Stimulated activated CD8-positive, alpha-beta memory T cell treated with anti-CD3 and anti-CD28 coated beads, Interleukin-4, amount 100 ng/mL, for 24 hours (primary cell): Measurements from ENCODE around the gene DNAH17.

Source experiments
- DNase-seq: peaks from one replicate; pipeline ENCODE4 v3.0.0-alpha.2; 2020; ENCODE audit warnings: low read depth

Gene DNAH17

GRCh38 chr17:78544881-78545755, 32.1 kb downstream of the DNAH17 start:
- no peak for DNase-seq

- no peak for DNase-seq
Measured at GRCh38 chr17:78541488-78542206, 35.5 kb downstream of the DNAH17 start.

- no peak for DNase-seq
Measured at GRCh38 chr17:78539781-78540180, 37.4 kb downstream of the DNAH17 start.

GRCh38 chr17:78538033-78538776, 39.0 kb downstream of the DNAH17 start:
- DNase-seq = no peak

DNA sequence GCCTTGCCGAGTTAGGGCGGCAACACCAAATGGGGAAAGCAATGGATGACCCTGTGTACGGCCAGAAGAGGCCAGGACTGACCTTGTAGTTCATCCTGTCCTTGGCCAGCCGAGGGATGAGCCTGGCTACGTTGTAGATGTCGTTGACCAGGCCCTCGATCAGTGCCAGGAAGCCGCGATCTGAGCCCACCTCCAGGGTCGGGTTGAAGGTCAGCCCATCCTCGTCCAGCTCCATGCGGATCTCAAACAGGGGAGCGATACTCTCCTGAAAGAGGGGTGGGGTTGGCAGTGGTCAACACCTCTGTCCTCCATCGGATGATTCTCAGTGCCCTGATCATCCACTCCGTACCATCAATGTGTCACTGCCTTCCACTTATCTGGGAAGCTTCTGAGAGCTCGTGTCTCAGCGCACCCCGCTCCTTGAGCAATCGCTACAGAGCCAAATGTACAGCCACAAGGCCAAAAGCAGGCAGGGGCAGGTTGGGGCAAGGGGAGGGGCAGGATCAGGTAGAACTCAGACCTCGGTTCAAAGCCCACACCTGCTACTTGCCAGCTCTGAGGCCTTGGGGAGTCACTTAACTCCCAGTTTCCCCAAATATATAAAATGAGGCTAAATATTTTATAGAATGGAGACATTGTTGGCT, 39.9 kb downstream of the DNAH17 start:
- DNase-seq = no peak

DNA sequence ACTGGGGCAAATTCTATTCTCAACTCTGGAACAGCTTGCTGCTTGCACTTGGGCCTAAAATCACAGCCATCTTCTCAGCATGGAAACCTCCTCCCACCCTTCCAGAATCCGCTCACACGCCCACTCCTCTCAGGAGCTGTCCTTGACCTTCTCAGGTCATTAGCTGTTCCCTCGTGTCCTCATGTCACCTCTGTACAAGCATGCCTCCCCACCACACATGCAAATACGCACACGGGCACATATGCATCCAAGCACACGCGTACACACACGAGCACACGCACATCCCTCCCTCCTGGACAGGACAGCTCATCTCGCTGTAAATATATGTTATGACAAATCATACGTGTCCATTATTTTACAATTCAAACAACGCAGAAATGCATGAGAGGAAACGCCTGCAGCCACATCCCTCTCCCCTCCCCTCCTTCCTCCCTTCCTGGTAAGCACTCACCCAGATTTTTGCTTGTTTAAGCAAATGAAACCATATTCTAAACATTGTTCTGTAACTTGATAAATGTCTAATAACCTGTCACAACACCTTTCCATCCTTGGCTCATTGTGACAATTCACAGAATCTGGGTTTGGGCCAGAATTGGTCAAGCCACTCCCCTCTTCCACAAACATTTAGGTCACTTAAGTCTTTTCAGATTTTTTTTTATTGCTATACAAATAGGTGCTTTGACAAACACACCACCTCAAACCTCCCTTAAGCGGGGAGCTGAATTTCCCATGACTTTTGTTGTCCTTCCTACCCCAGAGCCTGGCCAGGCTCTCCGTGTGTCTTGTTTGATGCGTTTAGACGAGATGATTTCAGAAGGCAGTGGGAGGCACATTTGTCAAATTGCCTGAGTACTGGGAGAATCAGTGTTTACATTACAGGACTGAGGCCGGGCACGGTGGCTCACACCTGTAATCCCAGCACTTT, 41.7 kb downstream of the DNAH17 start:
- DNase-seq = no peak

- DNase-seq = no peak
Measured at GRCh38 chr17:78534492-78535272, 42.5 kb downstream of the DNAH17 start.

DNA sequence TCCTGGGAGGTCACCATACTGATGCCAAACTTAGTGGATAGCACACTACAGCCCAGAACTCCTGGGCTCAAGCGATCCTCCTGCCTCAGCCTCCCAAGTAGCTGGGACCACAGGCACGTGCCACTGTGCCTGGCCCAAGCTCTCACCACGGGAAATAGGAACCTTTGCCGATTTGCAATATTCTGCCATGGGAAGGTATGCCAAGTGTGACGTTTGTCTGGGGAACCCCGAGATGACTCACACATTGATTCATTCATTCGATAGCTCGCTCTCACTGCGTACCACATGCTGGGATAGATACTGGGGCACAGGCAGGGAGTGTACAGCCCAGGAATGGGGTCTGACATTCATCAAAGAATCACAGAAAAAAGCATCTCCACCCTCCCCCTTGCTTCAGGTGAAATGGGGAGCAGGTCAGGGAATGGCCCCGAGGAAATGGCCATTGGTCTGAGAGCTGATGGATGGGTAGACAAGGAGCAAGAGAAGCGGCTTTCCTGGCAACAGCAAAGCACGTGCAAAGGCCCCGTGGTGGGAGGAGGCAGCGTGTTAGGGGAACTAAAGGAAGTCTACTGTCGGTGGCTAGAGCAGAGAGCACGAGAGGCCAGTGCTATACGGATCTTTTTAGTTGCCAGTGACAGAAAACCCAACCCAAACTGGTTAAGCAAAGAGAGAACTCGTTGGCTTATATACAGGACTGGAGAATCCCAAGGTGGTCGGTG, 44.1 kb downstream of the DNAH17 start:
- no peak for DNase-seq

DNA sequence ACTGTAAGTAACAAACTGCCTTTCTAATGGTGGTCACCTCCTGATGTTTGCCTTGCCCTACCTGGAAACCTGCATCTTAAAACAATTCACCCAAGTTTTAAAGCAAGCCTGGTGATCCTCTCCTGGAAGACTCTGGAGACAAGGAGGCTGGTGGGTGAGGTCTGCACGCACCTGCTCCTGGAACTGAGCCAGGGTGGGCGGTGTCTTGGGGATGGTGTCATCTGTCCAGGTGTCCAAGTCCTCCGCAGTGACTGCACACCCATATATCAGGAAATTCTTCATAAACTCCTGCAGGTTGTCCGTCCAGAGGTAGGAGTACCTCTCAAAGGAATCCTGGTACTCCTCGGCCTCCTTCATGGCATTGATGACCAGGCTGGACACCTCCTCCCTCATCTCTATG, 44.9 kb downstream of the DNAH17 start:
- no peak for DNase-seq

DNA sequence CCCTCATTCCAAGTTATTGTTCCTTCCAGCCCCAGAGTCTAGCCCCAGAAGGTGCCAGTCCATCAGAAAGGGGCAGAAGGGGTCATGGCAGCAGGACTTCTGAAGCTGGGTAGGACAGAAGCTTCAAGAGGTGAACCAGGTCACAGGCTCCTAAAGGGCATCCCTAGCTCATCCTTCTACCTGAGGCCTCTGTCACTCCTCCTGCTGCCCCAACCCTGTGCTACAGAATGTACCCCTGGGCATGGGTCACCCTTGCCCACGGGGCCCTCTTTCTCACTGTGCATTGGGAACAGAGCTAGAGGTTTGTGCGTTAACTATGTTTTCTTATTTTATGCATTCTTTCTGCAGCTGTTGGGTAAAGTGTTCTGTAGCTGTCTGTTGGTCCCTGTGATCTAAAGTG, 46.5 kb downstream of the DNAH17 start:
- DNase-seq = no peak

- no peak for DNase-seq
Measured at GRCh38 chr17:78529871-78530670, 47.1 kb downstream of the DNAH17 start.

- no peak for DNase-seq
Measured at GRCh38 chr17:78529251-78529650, 47.9 kb downstream of the DNAH17 start.

- no peak for DNase-seq
Measured at GRCh38 chr17:78528541-78528940, 48.7 kb downstream of the DNAH17 start.

DNA sequence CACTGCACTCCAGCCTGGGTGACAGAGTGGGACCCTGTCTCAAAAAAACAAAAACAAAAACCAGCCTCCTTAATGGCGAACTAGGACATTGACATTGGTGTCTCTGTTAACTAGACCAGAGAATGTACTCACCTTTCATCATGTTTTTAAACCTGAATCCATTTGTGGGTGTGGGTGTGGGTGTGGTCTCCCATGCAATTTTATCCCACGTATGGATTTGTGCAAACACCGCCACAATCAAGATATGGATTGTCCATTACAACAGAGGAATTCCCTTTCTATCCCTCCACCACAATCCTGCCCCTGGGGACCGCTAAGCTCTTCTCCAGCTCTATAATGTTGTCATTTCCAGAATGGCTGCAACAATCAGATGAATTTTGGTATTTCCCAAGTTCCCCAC, 49.9 kb downstream of the DNAH17 start:
- no peak for DNase-seq

GRCh38 chr17:78526231-78527025, 50.8 kb downstream of the DNAH17 start:
- no peak for DNase-seq

- DNase-seq = no peak
Measured at GRCh38 chr17:78525511-78526160, 51.6 kb downstream of the DNAH17 start.

- no peak for DNase-seq
Measured at GRCh38 chr17:78524870-78525510, 52.2 kb downstream of the DNAH17 start.
